Measurements from ENCODE around the gene HELZ.
A peak's percentile ranks its signal among the peaks of the same experiment; 100 is the strongest.

The HELZ gene

GRCh38 chr17:67212231-67212630 lies 32.8 kb downstream of the HELZ start:
- Mint-ChIP-seq H3K4me1 (no peaks in the 10 kb centered on the region), H3K9me3 (no peaks in the 10 kb centered on the region), H3K27me3 (ENCODE audit: low read depth, poor library complexity) (no peaks in the 10 kb centered on the region), H3K27ac (no peak overlapping the region), H3K36me3 (ENCODE audit: low read depth) (peaks cover 33% of the 10 kb centered on the region), H3K4me3 (no peak overlapping the region)
- DNase-seq: no peak
- no peak for TF ChIP-seq CTCF (IDR thresholded peaks at IDR 0.05)

- DNase-seq: no peak
- Mint-ChIP-seq H3K36me3 (ENCODE audit: low read depth) (peaks cover 33% of the 10 kb centered on the region), H3K27ac (peak overlapping the region; percentile 43), H3K27me3 (ENCODE audit: low read depth, poor library complexity) (no peaks in the 10 kb centered on the region), H3K4me3 (no peak overlapping the region), H3K4me1 (no peaks in the 10 kb centered on the region), H3K9me3 (no peaks in the 10 kb centered on the region)
- TF ChIP-seq CTCF (IDR thresholded peaks at IDR 0.05): no peak
Observed at GRCh38 chr17:67211742-67212141, 33.3 kb downstream of the HELZ start.

DNA sequence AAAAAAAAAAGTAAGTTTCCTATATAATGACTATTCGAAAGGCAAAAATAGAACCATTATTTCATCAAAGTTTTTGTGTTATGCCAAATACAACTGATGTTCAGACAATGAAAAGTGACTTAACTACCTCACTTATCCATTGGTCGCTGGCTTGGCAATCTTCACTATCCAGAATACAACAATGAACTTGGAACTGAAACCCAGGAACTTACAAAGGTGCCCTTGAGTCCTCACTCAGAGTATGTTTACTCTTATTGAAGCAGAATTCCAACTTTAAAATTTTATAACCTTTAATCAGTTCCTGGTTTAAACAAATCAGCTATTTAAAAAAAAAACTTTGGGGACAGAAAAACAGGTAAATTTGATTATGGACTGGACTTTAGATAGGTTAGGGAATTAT lies 34.1 kb downstream of the HELZ start:
- DNase-seq: no peak
- TF ChIP-seq CTCF (IDR thresholded peaks at IDR 0.05): no peak
- H3K36me3 Mint-ChIP-seq (ENCODE audit: low read depth): peaks cover 33% of the 10 kb centered on the region

DNA sequence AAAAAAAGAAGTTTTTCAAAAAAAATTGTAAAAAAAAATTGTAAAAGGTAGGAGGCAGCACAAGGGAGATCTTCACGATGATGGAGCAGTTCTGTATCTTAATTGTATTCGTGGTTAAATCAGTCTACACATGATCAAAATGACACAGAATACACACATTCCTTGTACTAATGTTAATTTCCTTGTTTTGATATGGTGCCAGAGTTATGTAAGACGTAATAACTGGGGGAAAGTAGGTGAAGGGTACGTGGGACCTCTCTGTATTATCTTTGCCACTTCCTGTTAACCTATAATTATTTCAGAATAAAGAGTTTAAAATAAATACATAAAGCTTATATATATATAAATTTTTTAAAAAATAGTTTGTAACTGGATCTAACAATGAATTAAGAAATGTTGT lies 36.8 kb downstream of the HELZ start:
- H3K4me1 Mint-ChIP-seq: no peaks in the 10 kb centered on the region
- no peaks in the 10 kb centered on the region for H3K27me3 Mint-ChIP-seq (ENCODE audit: low read depth, poor library complexity)
- H3K9me3 Mint-ChIP-seq: no peaks in the 10 kb centered on the region
- no peak for DNase-seq
- TF ChIP-seq CTCF (IDR thresholded peaks at IDR 0.05): no peak
- H3K4me3 Mint-ChIP-seq: no peak overlapping the region
- peaks cover 33% of the 10 kb centered on the region for H3K36me3 Mint-ChIP-seq (ENCODE audit: low read depth)
- H3K27ac Mint-ChIP-seq: no peak overlapping the region

More for the DNA sequence above, 34.1 kb downstream of the HELZ start:
- Mint-ChIP-seq H3K27ac (no peak overlapping the region), H3K27me3 (ENCODE audit: low read depth, poor library complexity) (no peaks in the 10 kb centered on the region), H3K9me3 (no peaks in the 10 kb centered on the region), H3K4me1 (no peaks in the 10 kb centered on the region), H3K4me3 (no peak overlapping the region)

- Mint-ChIP-seq H3K4me1 (no peaks in the 10 kb centered on the region), H3K9me3 (no peaks in the 10 kb centered on the region), H3K27ac (no peak overlapping the region), H3K4me3 (no peak overlapping the region), H3K36me3 (ENCODE audit: low read depth) (peaks cover 48% of the 10 kb centered on the region), H3K27me3 (ENCODE audit: low read depth, poor library complexity) (no peaks in the 10 kb centered on the region)
- DNase-seq: no peak
- no peak for TF ChIP-seq CTCF (IDR thresholded peaks at IDR 0.05)
Observed at GRCh38 chr17:67203818-67204217, 41.2 kb downstream of the HELZ start.

DNA sequence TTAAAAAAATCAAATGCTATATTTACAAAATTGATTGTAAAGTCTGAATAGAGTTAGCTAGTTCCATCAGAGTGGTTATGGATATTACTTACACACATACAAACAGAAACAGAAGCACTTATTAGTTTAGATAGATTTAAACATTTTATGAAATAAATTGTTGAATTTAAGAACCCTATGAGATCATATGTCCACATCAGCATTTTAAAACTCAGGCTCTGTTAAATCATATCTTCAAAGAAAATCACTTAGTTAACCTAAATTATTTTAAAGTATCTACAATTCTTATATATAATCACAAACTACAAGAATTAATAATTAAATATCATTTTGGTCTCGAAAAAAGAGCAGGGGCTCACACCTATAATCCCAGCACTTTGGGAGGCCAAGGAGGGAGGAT lies 42.5 kb downstream of the HELZ start:
- Mint-ChIP-seq H3K27me3 (ENCODE audit: low read depth, poor library complexity) (no peaks in the 10 kb centered on the region), H3K36me3 (ENCODE audit: low read depth) (peaks cover 40% of the 10 kb centered on the region), H3K27ac (no peak overlapping the region), H3K4me3 (no peak overlapping the region), H3K9me3 (no peaks in the 10 kb centered on the region), H3K4me1 (no peaks in the 10 kb centered on the region)
- DNase-seq: no peak
- TF ChIP-seq CTCF (IDR thresholded peaks at IDR 0.05): no peak
